ENCODE results near the gene XXYLT1. TPM values are rescaled to one million over a fixed set of nuclear protein-coding genes. Genes with fewer than 3 reads are reported as not detected.

Gene XXYLT1
- total and polyA plus RNA-seq, 9 of the 15 experiments (the other 6 are each of a cell fraction or from before 2014, with no cell fraction given), result 1.9 to 18.9 (median 15.0) TPM

GRCh38 chr3:195162033-195162669, 108.8 kb downstream of the XXYLT1 start (continued):
- TF ChIP-seq GMEB1 (CRISPR knock-in tag; IDR thresholded peaks at IDR 0.05), result no peak
- TF ChIP-seq CEBPB (tag; IDR thresholded peaks at IDR 0.05), result no peak
- peak; percentile 59; the same call in 1 of the 2 replicates for TF ChIP-seq NFRKB (IDR thresholded peaks at IDR 0.05; ENCODE audit: low read depth)
- 0 out of 2 replicates have a peak, but pooled peaks have one; percentile 46 for TF ChIP-seq MECOM (CRISPR knock-in tag; IDR thresholded peaks at IDR 0.05)
- no peak for TF ChIP-seq RBM17 (IDR thresholded peaks at IDR 0.05; ENCODE audit: borderline replicate concordance, low read depth, low read length)
- TF ChIP-seq, protein P1, sequence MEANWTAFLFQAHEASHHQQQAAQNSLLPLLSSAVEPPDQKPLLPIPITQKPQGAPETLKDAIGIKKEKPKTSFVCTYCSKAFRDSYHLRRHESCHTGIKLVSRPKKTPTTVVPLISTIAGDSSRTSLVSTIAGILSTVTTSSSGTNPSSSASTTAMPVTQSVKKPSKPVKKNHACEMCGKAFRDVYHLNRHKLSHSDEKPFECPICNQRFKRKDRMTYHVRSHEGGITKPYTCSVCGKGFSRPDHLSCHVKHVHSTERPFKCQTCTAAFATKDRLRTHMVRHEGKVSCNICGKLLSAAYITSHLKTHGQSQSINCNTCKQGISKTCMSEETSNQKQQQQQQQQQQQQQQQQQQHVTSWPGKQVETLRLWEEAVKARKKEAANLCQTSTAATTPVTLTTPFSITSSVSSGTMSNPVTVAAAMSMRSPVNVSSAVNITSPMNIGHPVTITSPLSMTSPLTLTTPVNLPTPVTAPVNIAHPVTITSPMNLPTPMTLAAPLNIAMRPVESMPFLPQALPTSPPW (CRISPR knock-in tag; IDR thresholded peaks at IDR 0.05), result peak; percentile 91
- no peak for TF ChIP-seq PHF20 (IDR thresholded peaks at IDR 0.05; ENCODE audit: partially characterized antibody)
- no peak for TF ChIP-seq THRAP3 (IDR thresholded peaks at IDR 0.05; ENCODE audit: borderline replicate concordance)
- no peak for TF ChIP-seq JUNB (CRISPR knock-in tag; conservative IDR thresholded peaks at IDR 0.05)
- peak; percentile 41 for TF ChIP-seq NEUROD1 (IDR thresholded peaks at IDR 0.05; ENCODE audit: borderline replicate concordance, low read depth, low read length, partially characterized antibody)
- no peak for TF ChIP-seq FOXK1 (CRISPR knock-in tag; IDR thresholded peaks at IDR 0.05; ENCODE audit: borderline replicate concordance)
- no peak for TF ChIP-seq NELFE (IDR thresholded peaks at IDR 0.05; ENCODE audit: insufficient read depth, insufficient read length)
- TF ChIP-seq ARID3B (CRISPR knock-in tag; IDR thresholded peaks at IDR 0.05; ENCODE audit: borderline replicate concordance), result no peak
- no peak for TF ChIP-seq PTTG1 (tag; IDR thresholded peaks at IDR 0.05; ENCODE audit: low read depth)
- no peak for TF ChIP-seq FOXP1 (CRISPR knock-in tag; IDR thresholded peaks at IDR 0.05)
- 0 out of 2 replicates have a peak, but pooled peaks have one; percentile 40 for TF ChIP-seq SOX6 (IDR thresholded peaks at IDR 0.05)
- TF ChIP-seq ZEB2 (IDR thresholded peaks at IDR 0.05), result no peak
- TF ChIP-seq, protein P2, sequence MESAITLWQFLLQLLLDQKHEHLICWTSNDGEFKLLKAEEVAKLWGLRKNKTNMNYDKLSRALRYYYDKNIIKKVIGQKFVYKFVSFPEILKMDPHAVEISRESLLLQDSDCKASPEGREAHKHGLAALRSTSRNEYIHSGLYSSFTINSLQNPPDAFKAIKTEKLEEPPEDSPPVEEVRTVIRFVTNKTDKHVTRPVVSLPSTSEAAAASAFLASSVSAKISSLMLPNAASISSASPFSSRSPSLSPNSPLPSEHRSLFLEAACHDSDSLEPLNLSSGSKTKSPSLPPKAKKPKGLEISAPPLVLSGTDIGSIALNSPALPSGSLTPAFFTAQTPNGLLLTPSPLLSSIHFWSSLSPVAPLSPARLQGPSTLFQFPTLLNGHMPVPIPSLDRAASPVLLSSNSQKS (CRISPR knock-in tag; IDR thresholded peaks at IDR 0.05), result no peak
- no peak for TF ChIP-seq DNMT1 (IDR thresholded peaks at IDR 0.05)
- no peak for TF ChIP-seq MCM5 (IDR thresholded peaks at IDR 0.05; ENCODE audit: low read depth)
- no peak for TF ChIP-seq ESRRA (IDR thresholded peaks at IDR 0.05; ENCODE audit: borderline replicate concordance, low read depth)
- peak; percentile 54; the same call in 1 of the 2 replicates for TF ChIP-seq ZNF384 (IDR thresholded peaks at IDR 0.05; ENCODE audit: low read depth, low read length)
- no peak for TF ChIP-seq SRSF3 (IDR thresholded peaks at IDR 0.05; ENCODE audit: insufficient read depth, low read length)

Measured in K562 (cell line).